Measurements from ENCODE around the gene PHLPP1.
"Not testable (repeated sequence)": the region's sequence is repeated elsewhere in the genome, so short reads cannot be mapped to it uniquely, and the experiment has no call there.

PHLPP1 gene

GRCh38 chr18:62899534-62899933, 184.2 kb downstream of the PHLPP1 start:
- DNase-seq: no peak

- no peak for DNase-seq
Observed at GRCh38 chr18:62900132-62900883, 185.0 kb downstream of the PHLPP1 start.

GRCh38 chr18:62902776-62903175, 187.4 kb downstream of the PHLPP1 start:
- no peak for DNase-seq

- DNase-seq: no peak
Observed at GRCh38 chr18:62904396-62905285, 189.3 kb downstream of the PHLPP1 start.

- DNase-seq: no peak
Observed at GRCh38 chr18:62912885-62913284, 197.5 kb downstream of the PHLPP1 start.

- DNase-seq: not testable (repeated sequence)
Observed at GRCh38 chr18:62913824-62914223, 198.5 kb downstream of the PHLPP1 start.

- no peak for DNase-seq
Observed at GRCh38 chr18:62914871-62915392, 199.6 kb downstream of the PHLPP1 start.

- no peak for DNase-seq
Observed at GRCh38 chr18:62918361-62918760, 203.0 kb downstream of the PHLPP1 start.

- DNase-seq: no peak
Observed at GRCh38 chr18:62919109-62919838, 203.9 kb downstream of the PHLPP1 start.

GRCh38 chr18:62925031-62925688, 209.8 kb downstream of the PHLPP1 start:
- DNase-seq: no peak

GRCh38 chr18:62928326-62928725, 213.0 kb downstream of the PHLPP1 start:
- no peak for DNase-seq

GRCh38 chr18:62933261-62933887, 218.0 kb downstream of the PHLPP1 start:
- no peak for DNase-seq

- DNase-seq: no peak
Observed at GRCh38 chr18:62935994-62936393, 220.7 kb downstream of the PHLPP1 start.

GRCh38 chr18:62937065-62937464, 221.7 kb downstream of the PHLPP1 start:
- no peak for DNase-seq

- no peak for DNase-seq
Observed at GRCh38 chr18:62938006-62938405, 222.7 kb downstream of the PHLPP1 start.

GRCh38 chr18:62938487-62938886, 223.1 kb downstream of the PHLPP1 start:
- no peak for DNase-seq

GRCh38 chr18:62939433-62939832, 224.1 kb downstream of the PHLPP1 start:
- DNase-seq: no peak

- DNase-seq: no peak
Observed at GRCh38 chr18:62939926-62940325, 224.6 kb downstream of the PHLPP1 start.

GRCh38 chr18:62942578-62942977, 227.2 kb downstream of the PHLPP1 start:
- no peak for DNase-seq

GRCh38 chr18:62944454-62944853, 229.1 kb downstream of the PHLPP1 start:
- DNase-seq: no peak

- DNase-seq: no peak
Observed at GRCh38 chr18:62948788-62949187, 233.4 kb downstream of the PHLPP1 start.

GRCh38 chr18:62950246-62950645, 234.9 kb downstream of the PHLPP1 start:
- no peak for DNase-seq
